GM18519 (cell line): ENCODE measurements around the gene STMP1.
"Not testable (repeated sequence)": the region's sequence is repeated elsewhere in the genome, so short reads cannot be mapped to it uniquely, and the experiment has no call there.

Experiments used
- ATAC-seq: cut with Tn5 transposase; IDR thresholded peaks from one replicate; pipeline ENCODE4 v1.9.1; 2021; ENCODE audit warnings: mild to moderate bottlenecking, moderate library complexity; ENCODE audit not compliant: unreplicated experiment, low FRiP score

Gene STMP1

DNA sequence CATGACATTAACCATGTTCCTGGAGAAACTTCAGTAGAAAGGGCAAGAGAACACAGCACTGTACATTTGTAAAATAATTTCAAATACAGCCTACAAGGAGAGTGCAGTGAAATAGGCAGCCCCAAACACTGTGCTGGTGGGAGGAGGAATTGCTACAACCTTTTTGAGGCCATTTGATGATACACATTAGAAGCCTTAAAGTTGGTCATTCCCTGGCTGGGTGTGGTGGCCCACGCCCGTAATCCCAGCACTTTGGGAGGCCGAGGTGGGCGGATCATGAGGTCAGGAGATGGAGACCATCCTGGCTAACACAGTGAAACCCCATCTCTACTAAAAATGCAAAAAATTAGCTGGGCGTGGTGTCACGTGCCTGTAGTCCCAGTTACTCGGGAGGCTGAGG is 30.3 kb downstream of the STMP1 start:
- not testable (repeated sequence) for ATAC-seq

GRCh38 chr7:135693558-135693957 is 31.2 kb downstream of the STMP1 start:
- ATAC-seq = no peak

DNA sequence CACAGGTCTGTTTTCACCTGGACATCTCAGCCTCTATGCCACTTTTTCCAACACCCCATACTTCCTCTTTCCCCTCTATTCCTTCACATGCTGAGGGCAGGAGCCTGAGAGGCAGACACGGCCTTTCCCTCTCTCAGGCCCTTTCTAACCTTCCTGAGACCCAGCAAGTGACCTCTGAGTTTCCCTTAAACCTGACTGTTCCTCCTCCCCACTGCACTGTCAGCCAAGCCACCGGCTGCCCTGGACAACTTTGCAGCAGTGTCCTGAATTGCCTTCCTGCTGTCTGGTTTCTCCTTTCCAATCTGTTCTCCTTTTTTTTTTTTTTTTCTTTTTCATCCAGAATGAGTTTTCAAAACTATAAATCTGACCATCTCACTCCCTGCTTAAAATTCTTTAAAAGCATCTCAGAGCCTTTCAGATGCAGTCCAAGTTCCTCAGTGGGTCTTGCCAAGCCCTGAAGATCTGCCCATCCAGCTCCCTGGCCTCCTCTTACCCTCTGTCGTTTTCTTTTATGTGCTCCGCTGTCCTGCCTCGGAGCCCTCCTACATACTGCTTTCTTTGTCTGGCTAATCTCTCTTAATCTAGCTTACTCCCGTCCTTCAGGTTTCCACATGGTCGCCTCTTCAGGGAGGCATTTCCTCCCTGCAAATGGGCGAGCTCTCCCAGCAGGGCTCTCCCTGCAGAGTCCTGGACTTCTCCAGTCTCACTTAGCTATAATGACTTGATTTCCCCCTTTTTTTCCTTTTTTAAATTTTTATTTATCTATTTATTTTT is 35.1 kb downstream of the STMP1 start:
- no peak for ATAC-seq

GRCh38 chr7:135704074-135704473 is 41.8 kb downstream of the STMP1 start:
- peak; percentile 42 for ATAC-seq

GRCh38 chr7:135704698-135705097 is 42.4 kb downstream of the STMP1 start:
- no peak for ATAC-seq

GRCh38 chr7:135706038-135706742 is 43.9 kb downstream of the STMP1 start:
- ATAC-seq = no peak

DNA sequence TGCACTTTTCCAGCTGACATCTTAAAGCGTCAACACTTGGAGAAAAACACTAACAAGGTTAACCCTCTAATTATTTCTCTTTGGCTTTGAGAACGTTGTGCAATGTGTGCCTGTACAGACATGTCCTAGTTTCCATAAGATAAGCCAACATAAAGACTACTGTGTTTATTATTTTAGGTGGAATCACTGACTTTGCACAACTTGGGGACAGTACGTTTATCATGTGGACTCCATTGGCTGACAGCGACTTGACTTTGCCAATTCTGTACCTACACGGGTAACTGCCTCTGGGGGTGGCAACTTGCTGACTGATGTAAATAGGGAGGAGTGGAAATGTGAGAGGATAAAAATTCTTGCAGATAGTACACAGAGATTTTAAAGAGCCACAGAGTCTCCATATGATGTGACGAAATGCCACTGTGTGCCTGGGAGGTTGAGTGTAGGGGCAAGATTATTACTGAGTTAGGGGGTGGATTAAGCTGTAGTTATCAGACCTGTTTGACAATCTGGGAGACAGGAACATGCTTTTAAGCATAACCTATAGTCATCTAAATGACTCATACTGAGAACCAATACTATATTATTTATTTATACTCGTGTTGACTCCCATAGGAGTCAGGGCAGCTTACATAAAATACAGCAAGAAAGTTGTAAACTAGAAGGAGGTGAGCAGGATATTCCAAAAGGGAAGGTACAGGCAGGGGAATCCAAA is 44.7 kb downstream of the STMP1 start:
- ATAC-seq = no peak

DNA sequence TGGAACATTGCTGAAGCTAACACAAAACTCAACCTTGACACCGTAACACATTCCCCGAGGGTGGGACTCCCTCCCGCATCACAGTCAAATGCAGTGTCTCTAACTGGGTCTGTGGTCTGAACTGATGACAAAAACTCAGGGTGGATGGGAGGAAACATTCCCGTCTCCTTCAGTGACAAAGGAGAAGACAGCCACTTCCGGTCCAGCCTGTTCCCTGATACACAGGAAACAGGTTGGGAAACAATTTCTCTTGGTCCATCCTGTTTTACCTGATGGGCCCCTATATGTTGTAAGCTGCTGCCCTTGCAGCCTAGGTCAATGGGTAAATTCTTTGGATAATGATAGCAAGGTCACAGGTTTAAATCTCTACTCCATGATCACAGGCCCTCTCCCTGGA is 45.3 kb downstream of the STMP1 start:
- no peak for ATAC-seq

- ATAC-seq = no peak
Observed at GRCh38 chr7:135708041-135708440, 45.7 kb downstream of the STMP1 start.

GRCh38 chr7:135709508-135709907 is 47.2 kb downstream of the STMP1 start:
- ATAC-seq = no peak

DNA sequence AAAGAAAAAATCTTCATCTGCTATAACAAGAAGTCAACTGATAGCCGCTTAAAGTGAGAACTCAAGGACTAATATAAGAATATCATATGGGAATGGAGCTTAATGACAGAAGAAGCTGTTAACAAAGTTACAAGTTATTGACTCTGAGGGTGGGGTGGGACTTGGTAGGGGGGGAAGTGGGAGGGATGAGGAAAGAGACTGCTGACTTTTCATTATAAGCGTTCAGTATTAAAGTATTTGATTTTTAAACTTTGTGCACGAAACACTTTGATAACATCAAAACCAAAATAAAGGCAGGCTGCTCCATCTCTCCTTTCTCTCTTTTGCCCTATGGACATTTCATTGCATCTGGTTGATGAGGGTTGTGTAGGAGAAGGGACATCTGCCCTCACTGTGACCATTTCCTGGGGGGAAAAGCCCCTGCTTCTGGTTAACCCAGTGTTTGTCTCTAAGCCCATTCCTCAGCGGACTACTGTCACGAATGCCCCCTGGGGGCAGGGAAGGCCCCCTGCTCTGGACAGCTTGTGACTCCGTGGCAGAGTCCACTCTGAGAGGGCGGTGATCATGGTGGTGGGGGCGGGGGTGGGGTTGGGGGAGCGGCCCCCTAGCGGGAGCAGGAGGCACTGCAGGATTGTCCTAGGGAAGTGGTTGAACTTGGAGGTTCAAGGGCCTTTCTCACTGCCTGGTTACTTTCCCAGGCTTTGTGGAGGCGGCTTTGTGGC is 48.3 kb downstream of the STMP1 start:
- no peak for ATAC-seq

DNA sequence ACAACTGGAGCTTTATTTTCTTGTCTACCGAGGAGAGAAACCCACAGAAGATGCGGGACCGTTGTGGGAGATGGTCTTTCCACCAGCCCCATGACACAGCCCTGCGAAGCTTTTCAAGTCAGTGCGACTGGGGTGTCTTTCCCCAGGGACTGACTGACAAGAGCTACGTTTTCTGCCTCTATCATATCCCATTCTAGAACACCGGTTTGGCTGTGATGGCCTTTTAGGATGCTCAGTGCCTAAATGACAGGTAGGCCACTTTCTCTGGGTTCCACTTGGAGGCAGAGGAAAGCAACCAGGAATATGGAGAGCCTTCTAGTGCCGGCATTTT is 48.8 kb downstream of the STMP1 start:
- ATAC-seq = no peak

- ATAC-seq = no peak
Observed at GRCh38 chr7:135712182-135712782, 50.0 kb downstream of the STMP1 start.

DNA sequence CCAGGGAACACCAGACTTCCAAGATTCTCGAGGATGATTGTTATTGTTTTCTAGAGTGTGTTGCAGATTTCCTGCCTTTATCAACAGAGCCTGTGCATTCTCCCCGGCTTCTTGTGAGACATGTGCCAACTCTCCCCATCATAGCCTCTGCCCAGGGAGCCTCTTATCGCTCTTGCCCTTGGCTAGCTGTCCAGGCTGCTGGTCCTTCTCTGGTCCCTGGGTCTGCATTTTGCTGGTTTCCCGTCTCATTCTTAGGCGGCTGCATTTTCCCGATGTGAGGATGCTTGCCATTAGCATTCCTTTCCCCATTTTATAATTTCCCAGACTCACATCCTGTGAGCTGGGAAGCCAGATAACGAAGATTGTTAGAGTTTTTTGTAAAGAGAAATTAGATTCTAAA is 50.5 kb downstream of the STMP1 start:
- no peak for ATAC-seq

GRCh38 chr7:135713836-135714470 is 51.6 kb downstream of the STMP1 start:
- ATAC-seq = no peak

- no peak for ATAC-seq
Observed at GRCh38 chr7:135714534-135715009, 52.3 kb downstream of the STMP1 start.

DNA sequence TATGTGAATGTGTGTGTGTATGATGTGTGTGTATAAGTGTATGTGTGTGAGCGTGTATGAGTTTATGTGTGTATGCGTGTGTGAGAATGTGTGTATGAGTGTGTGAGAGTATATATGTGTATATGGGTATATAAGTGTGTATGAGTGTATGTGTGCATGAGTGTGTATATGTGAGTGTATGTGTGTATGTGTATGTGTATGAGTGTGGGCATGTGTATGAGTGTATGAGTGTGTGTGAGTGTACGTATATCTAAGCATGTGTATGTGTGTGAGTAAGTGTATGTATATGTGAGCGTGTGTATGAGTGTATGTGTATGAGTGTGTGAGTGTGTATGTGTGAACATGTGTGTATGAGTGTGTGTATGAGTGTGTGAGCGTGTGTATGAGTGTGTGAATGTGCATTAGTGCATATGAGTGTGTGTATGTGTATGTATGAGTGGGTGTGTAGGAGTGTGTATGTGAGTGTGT is 52.8 kb downstream of the STMP1 start:
- no peak for ATAC-seq

DNA sequence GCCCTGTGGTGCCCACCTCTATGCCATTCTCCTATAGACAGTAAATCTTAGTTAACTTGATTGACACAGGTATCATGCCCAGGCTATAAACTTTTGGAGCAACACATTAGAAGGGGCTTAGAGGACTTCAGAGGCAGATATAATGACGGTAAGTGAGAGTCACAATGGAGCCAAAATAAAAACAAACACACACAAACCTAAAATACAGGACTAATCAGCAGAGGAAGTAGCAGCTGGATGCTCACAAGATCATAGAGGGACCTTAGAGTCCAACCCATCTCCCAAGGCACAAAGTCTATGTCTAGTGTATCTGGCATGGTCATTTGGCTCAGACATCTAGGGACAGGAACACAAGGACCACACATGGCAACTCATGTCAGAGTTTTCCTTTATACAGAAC is 53.4 kb downstream of the STMP1 start:
- ATAC-seq = no peak

DNA sequence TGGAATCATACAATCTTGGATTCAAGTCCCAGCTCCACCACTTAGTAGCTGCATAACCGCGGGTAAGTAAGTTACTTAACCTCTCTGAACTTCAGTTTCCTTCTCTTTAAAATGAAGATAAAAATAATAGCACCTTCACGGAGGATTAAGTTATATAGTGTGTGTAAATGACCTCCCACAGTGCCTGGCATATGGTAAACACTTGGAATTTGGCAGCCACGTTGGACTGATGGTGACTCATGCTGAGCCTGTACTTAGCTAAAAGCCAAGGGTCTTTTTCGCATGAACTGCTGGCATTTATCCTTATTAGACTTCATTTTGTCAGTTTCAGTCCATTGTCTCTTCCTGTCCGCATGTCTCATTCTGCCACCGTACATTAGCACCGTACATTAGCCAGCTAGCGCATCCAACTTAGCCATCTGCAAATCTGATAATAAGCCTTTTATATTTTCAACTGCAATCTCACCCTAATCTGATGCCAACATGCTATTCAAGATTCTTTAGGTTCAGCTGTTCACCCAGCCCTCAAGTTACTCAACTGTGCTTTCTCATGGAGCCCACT is 54.4 kb downstream of the STMP1 start:
- ATAC-seq = no peak

- no peak for ATAC-seq
Observed at GRCh38 chr7:135717693-135718092, 55.4 kb downstream of the STMP1 start.
